Measurements from ENCODE around the gene ISOC2.
"Not testable (repeated sequence)": the region's sequence is repeated elsewhere in the genome, so short reads cannot be mapped to it uniquely, and the experiment has no call there.

The ISOC2 gene

DNA sequence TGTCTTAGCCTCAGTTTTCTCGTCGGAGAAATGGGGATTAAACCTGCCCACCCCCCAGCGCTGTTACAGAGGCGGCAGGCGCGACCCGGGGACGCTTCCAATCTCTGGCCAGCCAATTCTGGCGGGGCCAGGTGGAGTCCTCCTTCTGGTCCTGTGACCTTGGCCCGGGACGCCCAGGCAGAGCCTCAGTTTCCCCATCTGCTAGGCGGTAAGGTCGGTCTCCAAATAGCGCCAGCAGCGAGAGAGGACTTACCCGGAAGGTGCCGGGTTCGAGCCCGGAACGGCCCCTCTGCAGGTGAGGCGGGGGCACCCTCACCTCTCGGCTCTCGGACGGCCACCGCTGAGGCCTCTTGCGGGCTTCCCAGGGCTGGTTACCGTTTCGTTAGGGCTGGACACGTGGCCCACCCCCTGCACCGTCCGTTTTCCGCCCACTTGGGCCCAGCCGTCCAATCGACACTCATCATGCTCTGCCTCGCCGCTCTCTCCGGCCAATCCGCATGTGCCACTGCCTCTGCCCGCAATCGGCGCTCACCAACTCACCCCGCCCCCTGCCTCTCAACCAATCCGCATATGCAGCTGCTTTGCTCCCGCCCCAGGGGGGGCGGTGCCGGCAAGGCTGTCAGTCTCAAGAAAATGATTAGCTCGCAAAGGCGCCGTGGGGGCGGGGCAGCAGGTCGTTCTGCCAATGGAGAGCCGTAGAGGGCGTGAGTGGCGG is at the start of gene ISOC2:
TSS of gene ISOC2 (minus strand) at position 384 of the 715 bp plus-strand sequence. CDS start 5,156 bp downstream, outside the sequence.
- DNase-seq, result peak; percentile 99

DNA sequence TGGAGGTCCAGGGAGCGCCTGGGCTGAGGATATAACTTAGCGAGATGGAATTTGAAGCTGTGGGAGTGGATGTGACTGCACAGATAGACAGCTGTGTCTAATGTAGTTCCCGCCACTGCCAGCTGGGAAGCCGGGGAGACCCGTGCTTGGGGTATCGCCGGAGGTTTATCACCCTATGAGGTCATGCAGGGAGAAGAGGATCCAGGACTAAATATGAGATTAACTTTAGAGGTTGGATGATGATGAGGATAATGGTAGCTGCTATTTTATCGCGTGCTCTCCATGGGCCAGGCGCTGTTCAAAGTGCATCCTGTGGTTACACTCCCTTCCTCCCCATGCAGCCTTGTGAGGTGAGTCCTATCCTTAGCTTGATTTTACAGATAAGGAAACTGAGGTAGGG is 46.7 kb upstream of the ISOC2 start:
- no peak for DNase-seq

DNA sequence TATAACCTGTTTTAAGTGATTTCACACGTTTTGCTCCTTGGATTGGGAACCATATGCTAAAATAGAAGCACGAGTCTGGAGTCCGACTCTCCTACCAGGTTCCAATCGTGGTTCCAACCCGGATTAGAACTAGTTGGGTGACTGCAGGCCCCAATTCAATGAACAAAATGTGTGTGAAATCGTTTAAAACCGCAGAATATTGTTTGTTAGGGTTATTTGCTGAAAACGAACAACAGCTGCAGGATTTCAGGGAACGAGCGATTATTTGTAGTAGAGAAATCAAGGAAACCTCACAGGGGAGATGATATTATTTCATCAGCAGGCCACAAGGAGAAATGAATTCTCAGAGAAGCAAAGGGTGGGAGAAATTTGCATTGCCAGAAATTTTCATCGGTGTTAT is 43.5 kb upstream of the ISOC2 start:
- DNase-seq, result no peak

GRCh38 chr19:55504252-55504603 is 42.8 kb upstream of the ISOC2 start:
- no peak for DNase-seq

DNA sequence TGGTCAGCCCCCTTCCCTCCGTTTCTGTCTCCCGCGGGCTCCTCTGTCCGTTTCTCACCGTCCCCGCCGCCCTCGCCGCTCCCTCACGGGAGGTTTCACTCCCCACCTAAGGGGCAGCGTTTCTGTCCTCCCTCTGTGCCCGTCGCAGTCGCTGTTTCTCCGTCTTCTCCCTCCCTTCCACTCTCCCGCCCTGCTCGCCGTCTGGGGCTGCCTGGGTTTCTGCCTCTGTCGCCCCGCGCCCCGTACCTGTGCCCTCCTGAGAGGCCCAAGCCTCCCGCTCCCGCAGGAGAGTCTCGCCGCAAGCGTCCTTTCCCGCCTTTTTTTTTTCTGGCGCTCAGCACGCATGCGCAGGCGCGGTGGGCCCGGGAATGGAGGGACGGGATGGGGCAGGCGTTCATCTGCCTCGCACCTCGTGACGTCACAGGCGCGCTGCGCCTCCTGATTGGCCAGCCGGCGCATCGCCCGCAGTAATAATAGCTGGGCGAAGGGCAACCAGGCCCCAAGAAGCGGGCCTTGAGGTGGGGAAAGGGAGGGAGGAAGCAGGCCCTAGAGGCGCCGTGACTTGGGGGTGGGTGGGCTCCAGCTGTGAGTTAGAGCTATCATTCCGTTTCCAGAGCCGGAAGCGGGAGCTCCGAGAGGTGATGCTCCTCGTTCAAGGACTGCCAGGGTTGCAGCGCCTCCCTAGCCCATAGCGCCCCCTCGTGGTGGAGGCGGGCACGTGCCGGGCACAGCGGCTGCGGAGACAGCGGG is 42.2 kb upstream of the ISOC2 start:
- DNase-seq, result peak; percentile 93

- DNase-seq, result no peak
These were observed 41.7 kb upstream of the ISOC2 start for GRCh38 chr19:55503157-55503501.

DNA sequence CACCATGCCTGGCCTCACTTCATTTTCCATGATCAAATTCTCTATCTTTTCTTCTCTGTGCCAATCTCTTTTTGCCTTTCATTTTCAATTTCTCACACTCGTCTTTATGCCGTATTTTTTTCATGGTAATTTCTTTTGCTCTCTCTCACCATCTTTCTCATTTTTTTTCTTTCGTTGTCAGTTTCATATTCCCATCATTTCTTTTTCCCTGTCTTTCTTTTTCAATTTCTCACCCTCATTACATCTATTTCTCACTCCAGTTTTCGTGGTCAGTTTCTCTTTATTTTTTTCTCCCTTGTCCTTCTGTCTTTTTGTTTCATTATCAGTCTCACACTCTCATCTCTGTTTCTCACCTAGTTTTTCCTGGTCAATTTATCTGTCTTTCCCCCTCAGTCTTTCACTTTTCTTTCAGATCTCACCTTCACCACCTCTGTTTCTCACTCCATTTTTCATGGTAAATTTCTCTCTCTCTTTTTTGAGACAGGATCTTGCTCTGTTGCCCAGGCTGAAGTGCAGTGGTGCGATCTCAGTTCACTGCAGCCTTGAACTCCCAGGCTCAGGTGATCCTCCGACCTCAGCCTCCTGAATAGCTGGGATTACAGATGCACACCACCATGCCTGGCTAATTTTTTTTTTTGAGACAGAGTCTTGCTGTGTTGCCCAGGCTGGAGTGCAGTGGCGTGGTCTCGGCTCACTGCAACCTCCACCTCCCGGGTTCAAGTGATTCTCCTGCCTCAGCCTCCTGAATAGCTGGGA is 40.9 kb upstream of the ISOC2 start:
- DNase-seq, result no peak

DNA sequence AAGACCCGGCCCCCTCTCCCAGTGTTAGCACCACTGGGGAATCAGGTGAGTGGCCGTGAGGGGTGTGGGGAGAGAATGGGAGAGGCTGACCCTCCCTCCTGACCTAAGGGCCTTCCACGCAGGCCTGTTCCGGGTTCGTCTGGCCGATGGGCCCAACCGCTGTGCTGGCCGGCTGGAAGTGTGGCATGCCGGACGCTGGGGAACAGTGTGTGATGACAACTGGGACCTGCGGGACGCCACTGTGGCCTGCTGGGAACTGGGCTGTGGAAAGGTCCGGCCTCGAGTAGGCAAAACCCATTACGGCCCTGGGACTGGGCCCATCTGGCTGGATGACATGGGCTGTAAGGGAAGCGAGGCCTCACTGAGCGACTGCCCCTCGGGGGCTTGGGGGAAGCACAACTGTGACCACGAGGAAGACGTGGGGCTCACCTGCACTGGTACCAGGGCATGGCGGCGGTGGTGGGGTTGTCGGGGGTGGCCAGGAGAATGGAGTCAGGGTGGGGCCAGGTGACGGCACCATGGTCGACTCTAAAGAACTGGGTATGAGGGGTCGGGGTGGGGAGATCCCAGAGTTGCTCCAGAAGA is 39.0 kb upstream of the ISOC2 start:
- no peak for DNase-seq

DNA sequence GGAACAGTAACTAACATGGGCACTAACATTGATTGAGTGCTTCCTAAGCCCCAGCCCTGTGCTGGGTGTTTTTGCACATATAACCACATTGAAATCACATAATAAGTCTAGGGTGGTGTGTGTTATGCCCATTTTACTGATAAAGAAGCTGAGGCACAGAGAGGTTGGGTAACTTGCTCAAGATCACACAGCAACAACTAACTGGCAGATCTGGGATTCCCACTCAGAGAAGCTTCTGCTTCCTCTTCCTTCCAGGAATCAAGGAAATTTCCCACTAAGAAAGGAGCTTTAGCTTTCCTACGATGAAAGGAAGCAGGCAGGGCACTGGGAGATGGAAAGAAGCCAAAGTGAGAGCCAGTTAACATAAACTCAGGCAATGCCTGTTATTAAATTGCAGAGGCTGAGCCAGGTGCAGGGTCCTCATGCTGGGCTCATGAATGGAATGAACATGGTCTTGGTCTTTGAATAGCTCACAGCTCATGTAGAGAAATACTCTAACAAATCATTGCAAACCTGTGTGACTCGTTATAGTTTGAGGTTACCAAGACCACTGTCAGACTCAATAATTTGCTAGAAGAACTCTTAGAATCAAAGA is 36.9 kb upstream of the ISOC2 start:
- no peak for DNase-seq

- no peak for DNase-seq
These were observed 36.3 kb upstream of the ISOC2 start for GRCh38 chr19:55497763-55498162.

DNA sequence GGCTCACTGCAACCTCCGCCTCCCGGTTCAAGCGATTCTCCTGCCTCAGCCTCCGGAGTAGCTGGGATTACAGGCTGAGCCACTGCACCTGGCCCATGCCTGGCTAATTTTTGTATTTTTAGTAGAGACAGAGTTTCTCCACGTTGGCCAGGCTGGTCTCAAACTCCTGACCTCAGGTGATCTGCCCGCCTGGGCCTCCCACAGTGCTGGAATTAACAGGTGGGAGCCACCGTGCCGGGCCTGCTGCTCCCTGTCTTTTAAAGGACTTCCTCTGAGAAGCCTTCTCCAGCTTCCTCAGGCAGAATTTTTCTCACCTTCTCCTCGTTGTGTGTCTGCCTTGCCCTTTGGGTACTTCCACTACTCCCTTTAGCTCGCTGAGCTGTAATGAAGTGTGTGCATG is 35.4 kb upstream of the ISOC2 start:
- DNase-seq, result not testable (repeated sequence)

DNA sequence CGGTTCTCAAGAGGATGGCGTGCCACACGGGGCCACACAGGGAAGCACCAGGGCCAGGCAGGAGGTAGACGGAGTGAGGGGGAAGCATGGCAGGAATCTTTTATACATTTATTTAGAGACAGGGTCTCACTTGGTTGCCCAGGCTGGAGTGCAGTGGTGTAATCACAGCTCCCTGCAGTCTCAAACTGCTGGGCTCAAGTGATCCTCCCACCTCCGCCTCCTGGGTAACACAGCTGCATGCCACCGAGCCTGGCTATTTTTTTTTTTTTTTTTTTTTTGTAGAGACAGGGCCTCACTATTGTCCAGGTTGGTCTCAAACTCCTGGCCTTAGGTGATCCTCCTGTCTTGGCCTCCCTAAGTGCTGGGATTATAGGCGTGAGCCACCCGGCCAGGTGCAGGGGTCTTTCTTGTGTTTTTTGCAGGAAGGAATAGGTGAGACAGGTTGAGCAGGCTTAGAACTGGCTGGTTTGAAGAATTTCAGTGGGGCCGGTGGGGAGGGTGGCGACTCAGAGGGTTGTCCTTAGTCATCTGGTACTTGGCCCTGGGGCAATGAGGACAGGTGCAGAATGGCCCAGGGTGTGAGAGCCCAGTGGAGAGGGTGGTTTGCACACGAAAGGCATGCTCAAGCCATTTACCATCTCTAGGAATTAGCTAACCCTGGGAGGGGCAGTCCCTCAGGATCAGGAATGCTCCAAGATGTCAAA is 34.4 kb upstream of the ISOC2 start:
- no peak for DNase-seq

- no peak for DNase-seq
These were observed 32.8 kb upstream of the ISOC2 start for GRCh38 chr19:55494172-55494761.

- DNase-seq, result no peak
These were observed 32.3 kb upstream of the ISOC2 start for GRCh38 chr19:55493645-55494171.

GRCh38 chr19:55493052-55493644 is 31.7 kb upstream of the ISOC2 start:
- DNase-seq, result no peak

- DNase-seq, result no peak
These were observed 31.0 kb upstream of the ISOC2 start for GRCh38 chr19:55492362-55492944.

DNA sequence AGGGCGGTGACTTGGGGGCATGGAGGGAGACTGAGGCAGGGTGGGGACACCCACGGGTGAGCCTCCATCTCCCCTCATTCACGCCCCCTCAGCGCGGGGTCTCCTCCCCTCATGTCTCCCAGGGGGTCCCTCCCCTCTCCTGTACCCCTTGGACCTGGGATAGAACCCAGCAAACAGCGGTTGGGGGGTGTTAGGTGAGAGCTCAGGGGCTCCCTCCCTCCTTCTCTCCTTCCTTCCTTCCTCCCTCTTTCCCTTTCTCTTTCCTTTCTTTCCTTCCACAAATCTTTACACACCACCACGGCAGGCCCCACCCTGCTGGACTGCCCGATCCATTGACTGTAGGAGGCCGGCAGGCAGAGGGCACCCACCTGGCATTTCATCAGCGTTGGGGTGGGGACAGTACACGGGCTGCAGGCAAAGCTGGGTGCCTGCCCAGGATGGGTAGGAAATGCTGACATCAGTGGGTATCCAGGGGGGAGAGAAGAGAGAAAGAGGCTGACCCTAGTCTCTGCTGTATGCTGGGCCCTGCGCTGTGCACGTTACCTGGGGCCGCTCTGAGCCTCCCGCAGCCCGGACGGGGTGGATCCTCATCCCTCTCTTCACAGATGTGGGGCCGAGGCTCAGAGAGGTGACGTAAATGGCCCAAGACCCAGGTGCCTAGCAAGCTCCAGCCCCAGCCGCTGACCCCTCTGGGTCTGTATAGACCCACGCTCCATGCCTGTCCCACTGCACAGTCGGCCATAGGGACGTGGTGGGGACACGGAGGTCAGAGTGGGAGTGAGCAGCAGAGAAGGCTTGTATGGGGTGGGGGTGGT is 30.3 kb upstream of the ISOC2 start:
- no peak for DNase-seq

DNA sequence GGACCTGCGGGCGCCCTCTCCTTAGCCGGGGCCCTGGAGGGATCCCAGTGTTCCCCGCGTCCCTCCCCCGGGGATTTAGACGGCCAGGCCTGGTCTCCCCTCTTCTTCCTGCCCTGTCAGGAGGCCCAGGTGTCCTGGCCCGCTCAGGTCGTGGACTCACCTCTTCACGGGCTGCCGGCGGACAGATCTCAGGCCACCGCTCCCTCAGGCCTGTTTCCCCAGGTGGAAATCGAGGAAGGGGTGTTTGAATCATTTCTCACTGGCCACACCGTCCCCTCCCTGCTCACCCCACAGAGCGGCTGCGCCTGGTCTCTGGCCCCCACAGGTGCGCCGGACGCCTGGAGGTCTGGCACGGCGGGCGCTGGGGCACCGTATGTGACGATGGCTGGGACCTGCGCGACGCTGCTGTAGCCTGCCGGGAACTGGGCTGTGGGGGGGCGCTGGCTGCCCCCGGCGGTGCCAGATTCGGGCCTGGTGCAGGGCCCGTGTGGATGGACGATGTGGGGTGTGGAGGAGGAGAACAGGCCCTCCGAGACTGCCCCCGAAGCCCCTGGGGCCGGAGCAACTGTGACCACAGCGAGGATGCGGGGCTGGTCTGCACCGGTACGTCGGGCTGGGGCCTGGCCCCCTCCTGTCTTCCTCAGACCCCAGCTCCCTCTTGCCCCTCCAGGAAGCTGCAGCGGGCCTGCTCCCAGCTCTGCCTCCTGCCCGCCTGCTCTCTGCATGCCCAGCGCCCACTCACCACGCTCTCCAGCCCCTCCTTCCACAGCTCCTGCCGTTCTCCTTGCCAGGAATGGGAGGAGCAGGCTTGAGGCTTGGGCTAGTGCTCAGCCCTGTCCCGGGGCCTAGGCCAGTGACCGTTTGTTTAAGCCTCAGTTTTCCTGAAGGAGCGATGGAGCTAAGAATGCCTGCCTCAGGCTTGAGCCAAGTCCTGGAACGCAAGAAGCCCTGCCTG is 29.3 kb upstream of the ISOC2 start:
- no peak for DNase-seq
